ENCODE results near the gene TMEM69. TPM values are rescaled to one million over a fixed set of nuclear protein-coding genes. Genes with fewer than 3 reads are reported as not detected.

TMEM69 gene
- total RNA-seq, 2 donors from 2014 or later, result 6.8 to 7.2 TPM

DNA sequence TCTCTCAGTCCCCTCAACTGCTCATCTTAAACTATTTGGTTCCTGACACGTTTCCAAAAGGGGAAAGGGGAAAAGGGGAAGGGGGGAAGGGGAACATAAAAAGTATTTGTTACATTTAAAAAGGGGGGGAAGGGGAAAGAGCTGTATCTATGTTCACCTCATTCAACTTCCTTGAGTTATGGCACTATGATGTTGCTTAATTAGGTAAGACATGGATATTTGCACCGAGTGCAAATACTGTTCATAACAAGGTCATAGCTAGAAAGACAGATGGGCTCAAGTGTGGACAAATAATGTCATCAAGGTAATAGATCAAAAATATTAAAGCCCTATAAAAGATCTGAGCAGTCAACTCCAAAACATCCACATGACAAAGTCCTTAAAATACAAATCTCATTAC lies 27.6 kb upstream of the TMEM69 start:
- H3K4me1 ChIP-seq (ENCODE audit: control insufficient read depth in 1 of 2, low read depth in 2 of 2), result no peaks in the 10 kb centered on the region
- ATAC-seq (ENCODE audit: insufficient number of reproducible peaks, low FRiP score, low read depth), result no peak
- no peaks in the 10 kb centered on the region for H3K27me3 ChIP-seq (replicated peaks; ENCODE audit: insufficient read depth)
- H3K4me3 ChIP-seq, result no peak overlapping the region
- TF ChIP-seq, protein P1, sequence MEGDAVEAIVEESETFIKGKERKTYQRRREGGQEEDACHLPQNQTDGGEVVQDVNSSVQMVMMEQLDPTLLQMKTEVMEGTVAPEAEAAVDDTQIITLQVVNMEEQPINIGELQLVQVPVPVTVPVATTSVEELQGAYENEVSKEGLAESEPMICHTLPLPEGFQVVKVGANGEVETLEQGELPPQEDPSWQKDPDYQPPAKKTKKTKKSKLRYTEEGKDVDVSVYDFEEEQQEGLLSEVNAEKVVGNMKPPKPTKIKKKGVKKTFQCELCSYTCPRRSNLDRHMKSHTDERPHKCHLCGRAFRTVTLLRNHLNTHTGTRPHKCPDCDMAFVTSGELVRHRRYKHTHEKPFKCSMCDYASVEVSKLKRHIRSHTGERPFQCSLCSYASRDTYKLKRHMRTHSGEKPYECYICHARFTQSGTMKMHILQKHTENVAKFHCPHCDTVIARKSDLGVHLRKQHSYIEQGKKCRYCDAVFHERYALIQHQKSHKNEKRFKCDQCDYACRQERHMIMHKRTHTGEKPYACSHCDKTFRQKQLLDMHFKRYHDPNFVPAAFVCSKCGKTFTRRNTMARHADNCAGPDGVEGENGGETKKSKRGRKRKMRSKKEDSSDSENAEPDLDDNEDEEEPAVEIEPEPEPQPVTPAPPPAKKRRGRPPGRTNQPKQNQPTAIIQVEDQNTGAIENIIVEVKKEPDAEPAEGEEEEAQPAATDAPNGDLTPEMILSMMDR (IDR thresholded peaks at IDR 0.05), result no peak
- no peaks in the 10 kb centered on the region for H3K9me3 ChIP-seq
- no peak for DNase-seq (ENCODE audit: low spot score)
- H3K27ac ChIP-seq, result no peak overlapping the region
- H3K36me3 ChIP-seq, result peaks cover 43% of the 10 kb centered on the region

DNA sequence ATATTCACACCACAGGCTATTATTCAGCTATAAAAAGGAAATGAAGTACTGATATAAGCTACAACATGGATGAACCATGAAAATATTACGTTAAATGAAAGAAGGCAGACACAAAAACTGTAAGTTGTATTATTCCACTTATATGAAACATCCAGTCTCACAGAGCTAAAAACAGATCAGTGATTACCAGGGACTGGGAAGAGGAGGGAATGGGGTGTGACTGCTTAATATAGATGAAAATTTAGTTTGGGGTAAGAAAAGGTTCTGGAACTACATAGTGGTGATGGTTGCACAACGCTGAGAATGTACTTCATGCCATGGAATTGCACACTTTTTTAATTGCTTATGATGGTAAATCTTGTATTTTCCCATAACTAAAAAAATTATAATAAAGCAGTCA lies 21.1 kb upstream of the TMEM69 start:
- no peak overlapping the region for H3K4me3 ChIP-seq
- TF ChIP-seq, protein P1 (IDR thresholded peaks at IDR 0.05), result no peak
- no peak overlapping the region for H3K27ac ChIP-seq
- DNase-seq (ENCODE audit: low spot score) (no peak), ATAC-seq (ENCODE audit: insufficient number of reproducible peaks, low FRiP score, low read depth) (no peak)
- H3K9me3 ChIP-seq, result no peaks in the 10 kb centered on the region
- H3K36me3 ChIP-seq, result no peaks in the 10 kb centered on the region
- peaks cover 32 to 36% of the 10 kb centered on the region in 2 donors for H3K4me1 ChIP-seq (ENCODE audit: control insufficient read depth in 1 of 2, low read depth in 2 of 2)
- no peaks in the 10 kb centered on the region for H3K27me3 ChIP-seq (replicated peaks; ENCODE audit: insufficient read depth)

DNA sequence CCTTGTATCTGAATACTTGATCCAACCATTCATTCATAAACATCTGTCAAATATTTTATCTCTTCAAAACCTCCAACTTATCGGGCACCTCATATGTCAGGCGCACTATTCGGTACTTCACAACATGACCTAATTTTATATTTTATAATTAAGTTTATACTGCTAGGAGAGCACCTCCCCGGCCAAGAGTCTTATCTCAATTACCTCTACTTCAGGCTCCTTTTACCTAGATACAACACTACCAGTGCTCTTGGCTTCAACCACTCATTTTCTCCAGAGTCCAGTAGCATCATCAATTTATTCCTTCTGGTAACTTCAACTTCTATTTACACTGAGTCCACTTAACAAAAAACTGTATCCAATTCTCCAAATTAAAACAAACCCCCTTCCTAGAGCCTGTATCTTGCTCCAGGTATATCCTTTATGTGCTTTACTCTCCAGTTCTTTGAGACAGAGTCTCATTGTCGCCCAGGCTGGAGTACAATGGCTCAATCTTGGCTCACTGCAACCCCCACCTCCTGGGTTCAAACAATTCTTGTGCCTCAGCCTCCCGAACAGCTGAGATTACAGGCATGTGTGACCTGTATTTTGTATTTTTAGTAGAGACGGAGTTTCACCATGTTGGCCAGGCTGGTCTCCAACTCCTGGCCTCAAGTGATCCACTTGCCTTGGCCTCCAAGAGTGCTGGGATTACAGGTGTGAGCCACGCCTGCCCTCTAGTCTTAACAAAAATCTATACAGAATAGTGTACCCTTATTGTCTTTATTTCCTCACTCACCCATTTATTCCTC lies 20.5 kb upstream of the TMEM69 start:
- no peaks in the 10 kb centered on the region for H3K36me3 ChIP-seq
- TF ChIP-seq, protein P1 (IDR thresholded peaks at IDR 0.05), result no peak
- H3K4me3 ChIP-seq, result no peak overlapping the region
- H3K27ac ChIP-seq, result no peak overlapping the region
- ATAC-seq (ENCODE audit: insufficient number of reproducible peaks, low FRiP score, low read depth), result no peak
- no peak for DNase-seq (ENCODE audit: low spot score)
- H3K9me3 ChIP-seq, result no peaks in the 10 kb centered on the region
- no peaks in the 10 kb centered on the region for H3K27me3 ChIP-seq (replicated peaks; ENCODE audit: insufficient read depth)
- H3K4me1 ChIP-seq (ENCODE audit: control insufficient read depth in 1 of 2, low read depth in 2 of 2), result peaks cover 32 to 42% of the 10 kb centered on the region in 2 donors

DNA sequence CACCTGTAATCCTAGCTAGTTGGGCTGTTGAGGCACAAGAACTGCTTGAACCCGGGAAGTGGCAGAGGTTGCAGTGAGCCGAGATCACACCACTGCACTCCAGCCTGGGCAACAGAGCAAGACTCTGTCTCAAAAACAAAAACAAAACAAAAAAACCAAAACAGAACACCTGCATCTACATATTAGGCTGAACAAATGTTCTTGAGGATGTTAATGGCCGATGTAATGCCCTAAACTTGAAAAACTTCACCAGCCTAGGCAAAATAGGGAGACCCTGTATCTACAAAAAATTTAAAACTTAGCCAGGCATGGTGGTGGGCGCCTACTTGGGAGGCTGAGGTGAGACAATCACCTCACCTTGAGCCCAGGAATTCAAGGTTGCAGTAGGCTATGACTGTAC lies 19.5 kb upstream of the TMEM69 start:
- ATAC-seq (ENCODE audit: insufficient number of reproducible peaks, low FRiP score, low read depth), result no peak
- Histone ChIP-seq H3K4me3 (no peak overlapping the region), H3K9me3 (no peaks in the 10 kb centered on the region), H3K27ac (no peak overlapping the region), H3K36me3 (no peaks in the 10 kb centered on the region), H3K4me1 (ENCODE audit: control insufficient read depth in 1 of 2, low read depth in 2 of 2) (peaks cover 32 to 52% of the 10 kb centered on the region in 2 donors), H3K27me3 (replicated peaks; ENCODE audit: insufficient read depth) (no peaks in the 10 kb centered on the region)
- DNase-seq (ENCODE audit: low spot score), result no peak
- TF ChIP-seq, protein P1 (IDR thresholded peaks at IDR 0.05), result no peak

DNA sequence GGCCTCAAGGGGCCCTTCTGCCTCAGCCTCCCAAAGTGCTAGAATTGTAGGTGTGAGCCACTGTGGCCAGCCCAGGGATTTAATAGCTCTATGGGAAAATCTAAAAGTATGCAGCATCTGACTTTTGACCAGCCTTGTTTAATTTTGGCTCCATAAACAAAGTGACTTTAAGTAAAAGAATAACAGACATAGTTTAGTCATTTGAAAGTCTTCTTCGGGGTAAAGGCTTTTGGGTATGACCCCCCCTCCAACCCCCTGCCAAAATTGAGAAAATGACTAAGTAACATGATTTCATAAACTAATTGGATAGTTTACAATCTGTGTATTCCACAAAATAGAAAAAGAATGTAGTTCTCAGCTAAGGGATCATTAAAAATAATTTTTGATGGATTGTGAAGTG lies 18.6 kb upstream of the TMEM69 start:
- TF ChIP-seq, protein P1 (IDR thresholded peaks at IDR 0.05), result no peak
- DNase-seq (ENCODE audit: low spot score) (no peak), ATAC-seq (ENCODE audit: insufficient number of reproducible peaks, low FRiP score, low read depth) (no peak)
- H3K27ac ChIP-seq, result no peak overlapping the region
- H3K27me3 ChIP-seq (replicated peaks; ENCODE audit: insufficient read depth), result no peaks in the 10 kb centered on the region
- no peaks in the 10 kb centered on the region for H3K36me3 ChIP-seq
- peaks cover 32 to 56% of the 10 kb centered on the region in 2 donors for H3K4me1 ChIP-seq (ENCODE audit: control insufficient read depth in 1 of 2, low read depth in 2 of 2)
- H3K9me3 ChIP-seq, result no peaks in the 10 kb centered on the region
- H3K4me3 ChIP-seq, result no peak overlapping the region
